GM19467 (cell line): ENCODE data around the gene PANK1.

Source experiments
- ATAC-seq: cut with Tn5 transposase; IDR thresholded peaks from one replicate; pipeline ENCODE4 v1.9.1; 2021; ENCODE audit warnings: mild to moderate bottlenecking, moderate library complexity; ENCODE audit not compliant: unreplicated experiment

Gene PANK1

DNA sequence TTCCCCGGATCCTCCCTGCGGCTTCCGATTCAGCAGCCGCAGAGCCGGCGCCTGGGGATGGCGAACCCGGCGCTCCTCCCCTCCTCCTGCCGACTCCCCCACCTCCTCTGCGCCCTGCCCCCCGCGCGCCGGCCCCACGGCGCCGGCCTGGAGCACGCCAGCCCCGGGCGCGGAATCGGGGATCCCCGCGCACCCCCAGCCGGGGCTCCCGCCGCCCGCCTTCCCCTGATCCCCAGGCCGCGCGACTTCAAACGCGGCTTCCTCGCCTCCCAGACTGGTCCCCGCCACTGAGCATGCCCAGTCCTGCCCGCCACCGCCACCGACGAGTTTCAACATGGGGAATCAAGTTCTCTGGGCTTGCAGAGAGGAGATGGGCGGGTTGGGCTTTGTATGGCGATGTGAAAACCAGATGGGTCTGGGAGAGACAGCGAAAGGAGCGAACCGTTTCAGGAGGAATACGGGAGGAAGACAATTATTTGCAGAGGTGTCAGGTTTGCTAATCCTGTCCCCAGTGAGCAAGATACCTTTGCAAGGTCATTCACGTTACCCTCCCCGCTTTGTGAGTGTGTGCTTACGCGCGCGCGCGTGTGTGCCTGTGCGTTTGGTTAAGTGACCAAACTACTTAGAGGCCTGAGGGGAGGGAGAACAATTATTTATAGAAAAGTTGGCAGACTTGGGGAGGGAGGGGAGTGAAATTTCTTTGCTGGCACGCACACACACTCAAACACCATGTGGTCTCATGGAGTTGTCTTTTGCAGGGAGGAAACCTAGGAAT is at the start of gene PANK1:
Gene PANK1, minus strand, starts transcription at position 276 of the 775 bp plus-strand sequence. CDS start 351 bp downstream, outside the sequence.
- ATAC-seq, result peak; percentile 40

- ATAC-seq, result no peak
Observed at GRCh38 chr10:89693176-89693575, 48.1 kb upstream of the PANK1 start.

- no peak for ATAC-seq
Observed at GRCh38 chr10:89692416-89692815, 47.4 kb upstream of the PANK1 start.

DNA sequence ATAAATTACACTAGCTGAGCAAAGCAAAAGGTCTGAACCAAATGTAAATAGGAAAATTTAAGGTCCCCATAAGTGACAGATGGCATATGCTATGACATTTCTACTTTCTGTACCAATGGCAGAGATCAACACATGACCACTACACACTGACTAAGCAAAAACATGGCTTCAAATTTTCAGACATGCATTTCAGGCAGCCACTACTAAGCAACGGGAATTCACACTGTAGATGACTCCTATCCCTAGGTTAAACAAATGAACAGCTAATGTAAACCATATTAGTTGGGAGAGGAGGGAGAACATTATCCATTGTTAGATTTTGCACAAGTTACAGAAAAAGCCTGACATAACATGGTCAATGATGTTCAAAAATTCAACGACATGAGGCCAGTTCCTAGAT is 45.0 kb upstream of the PANK1 start:
- no peak for ATAC-seq

DNA sequence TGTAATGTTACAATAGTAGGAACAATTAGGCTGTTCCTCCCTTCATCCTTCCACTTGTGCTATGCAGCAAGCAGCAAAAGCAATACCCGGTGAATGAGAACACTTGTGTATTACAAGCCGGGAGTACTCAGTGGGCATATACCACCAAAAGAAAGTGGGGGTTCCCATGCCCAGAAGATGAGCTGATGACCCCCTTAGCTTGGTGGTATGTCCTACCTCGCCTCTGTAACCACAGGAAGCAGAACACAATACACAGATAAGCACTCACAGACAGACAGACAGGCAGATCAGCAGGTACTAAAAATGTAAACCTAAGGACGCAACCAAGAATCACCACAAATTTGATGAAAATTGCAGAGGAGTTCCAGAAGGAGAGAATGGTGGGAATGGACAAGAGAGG is 40.9 kb upstream of the PANK1 start:
- ATAC-seq, result no peak

GRCh38 chr10:89684604-89685003 is 39.6 kb upstream of the PANK1 start:
- ATAC-seq, result no peak

- ATAC-seq, result no peak
Observed at GRCh38 chr10:89683883-89684282, 38.8 kb upstream of the PANK1 start.

DNA sequence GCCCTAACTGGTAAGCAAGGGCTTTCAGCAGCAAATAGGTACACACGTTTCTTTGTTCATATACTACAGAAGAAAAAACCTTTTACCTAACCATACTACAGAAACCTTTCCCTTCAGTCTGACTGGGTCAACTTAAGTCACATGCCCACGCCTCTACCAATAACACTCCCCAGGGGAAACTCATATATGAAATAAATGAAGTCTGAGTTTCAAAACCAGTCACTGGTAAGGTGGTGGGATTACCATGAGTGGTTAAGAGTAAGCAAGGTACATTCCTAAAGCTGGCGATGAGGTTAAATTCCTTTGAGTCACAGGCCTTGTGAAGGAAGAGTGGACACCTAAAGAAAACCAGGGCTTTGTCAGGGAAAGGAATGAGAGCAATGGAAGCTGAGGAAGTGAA is 34.9 kb upstream of the PANK1 start:
- ATAC-seq, result no peak

GRCh38 chr10:89677341-89677740 is 32.3 kb upstream of the PANK1 start:
- ATAC-seq, result no peak

- no peak for ATAC-seq
Observed at GRCh38 chr10:89670926-89671325, 25.9 kb upstream of the PANK1 start.

GRCh38 chr10:89669985-89670384 is 24.9 kb upstream of the PANK1 start:
- ATAC-seq, result no peak

DNA sequence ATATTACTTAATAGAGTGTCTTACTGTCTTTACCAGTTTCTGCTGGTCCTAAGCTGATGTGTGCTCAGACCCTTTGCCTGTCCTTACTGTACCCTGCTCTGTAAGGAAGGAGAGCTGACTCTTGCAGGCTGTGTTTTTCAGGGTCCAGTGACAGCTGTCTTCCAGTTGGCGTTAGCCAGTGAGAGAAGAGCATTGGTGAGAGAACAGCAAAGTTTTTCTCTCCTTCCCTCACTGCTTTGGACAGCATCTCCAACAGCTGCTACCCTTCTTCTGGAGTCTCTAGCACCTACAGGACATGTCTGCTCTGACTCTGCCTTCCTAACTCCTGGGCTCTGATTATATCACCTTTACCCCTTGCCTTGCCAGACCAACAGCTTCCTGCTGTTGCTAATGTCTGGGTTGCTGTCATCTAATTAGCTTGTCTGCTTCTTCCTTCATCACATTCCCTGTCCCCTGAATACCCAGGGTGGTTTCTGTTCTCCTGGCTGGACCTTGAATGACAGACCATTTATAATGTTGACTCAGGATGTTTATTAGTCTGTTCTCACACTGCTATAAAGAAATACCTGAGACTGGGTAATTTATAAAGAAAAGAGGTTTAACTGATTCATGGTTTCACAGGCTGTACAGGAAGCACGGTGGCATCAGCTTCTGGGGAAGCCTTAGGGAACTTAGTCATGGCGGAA is 23.5 kb upstream of the PANK1 start:
- ATAC-seq, result no peak

GRCh38 chr10:89666138-89666537 is 21.1 kb upstream of the PANK1 start:
- ATAC-seq, result no peak

DNA sequence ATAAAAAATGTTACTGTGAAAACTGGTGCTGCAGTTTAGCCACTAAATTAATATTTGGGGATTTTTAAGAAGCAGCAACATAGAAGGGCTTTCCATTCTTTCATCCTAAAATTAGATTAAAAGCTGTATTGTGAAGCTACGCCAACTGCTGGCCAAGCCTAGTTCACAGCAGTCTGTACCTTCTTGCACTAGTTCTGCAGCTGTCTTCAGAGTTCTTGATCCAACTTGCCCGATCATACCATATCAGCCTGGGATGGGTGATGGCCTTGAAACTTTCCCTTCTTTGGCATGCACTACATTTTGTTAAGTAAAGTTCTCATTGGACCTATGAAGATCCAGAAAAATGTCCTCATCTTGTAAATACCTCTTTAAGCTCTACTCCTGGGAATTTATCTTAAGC is 20.3 kb upstream of the PANK1 start:
- ATAC-seq, result no peak

GRCh38 chr10:89664203-89664602 is 19.2 kb upstream of the PANK1 start:
- ATAC-seq, result no peak

DNA sequence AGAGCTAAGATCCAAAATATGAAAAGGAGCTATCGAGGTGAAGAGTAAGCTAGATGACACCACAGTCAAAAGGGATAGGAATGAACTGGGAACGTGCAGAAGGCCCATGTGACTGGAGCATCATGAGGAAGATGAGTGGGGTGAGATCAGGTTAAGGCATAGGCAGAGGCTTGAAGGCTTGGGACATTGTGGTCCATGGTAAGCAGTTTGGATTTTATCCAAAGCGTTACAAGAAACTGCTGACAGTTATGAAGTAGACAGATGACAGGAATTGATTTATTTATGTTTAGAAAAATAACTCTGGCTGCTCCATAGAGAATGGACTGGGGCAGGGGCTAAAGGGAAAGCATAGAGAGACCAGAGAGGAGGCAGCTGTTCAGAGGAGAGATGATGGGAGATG is 18.1 kb upstream of the PANK1 start:
- no peak for ATAC-seq

DNA sequence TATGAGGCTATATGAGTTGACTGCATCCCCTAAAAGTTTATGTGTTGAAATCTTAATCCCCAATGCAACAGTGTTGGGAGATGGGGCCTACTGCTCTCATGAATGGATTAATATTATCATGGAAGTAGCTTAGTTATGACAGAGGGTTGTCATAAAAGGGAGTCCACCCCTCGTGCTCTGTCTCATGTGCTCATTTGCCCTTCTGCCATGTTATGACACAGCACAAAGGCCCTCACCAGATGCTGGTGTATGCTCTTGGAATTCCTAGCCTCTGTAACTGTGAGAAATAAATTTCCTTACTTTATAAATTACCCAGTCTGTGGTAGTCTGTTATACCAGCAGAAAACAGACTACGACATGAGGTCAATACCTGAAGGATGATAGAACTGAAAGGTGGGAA is 17.6 kb upstream of the PANK1 start:
- no peak for ATAC-seq

DNA sequence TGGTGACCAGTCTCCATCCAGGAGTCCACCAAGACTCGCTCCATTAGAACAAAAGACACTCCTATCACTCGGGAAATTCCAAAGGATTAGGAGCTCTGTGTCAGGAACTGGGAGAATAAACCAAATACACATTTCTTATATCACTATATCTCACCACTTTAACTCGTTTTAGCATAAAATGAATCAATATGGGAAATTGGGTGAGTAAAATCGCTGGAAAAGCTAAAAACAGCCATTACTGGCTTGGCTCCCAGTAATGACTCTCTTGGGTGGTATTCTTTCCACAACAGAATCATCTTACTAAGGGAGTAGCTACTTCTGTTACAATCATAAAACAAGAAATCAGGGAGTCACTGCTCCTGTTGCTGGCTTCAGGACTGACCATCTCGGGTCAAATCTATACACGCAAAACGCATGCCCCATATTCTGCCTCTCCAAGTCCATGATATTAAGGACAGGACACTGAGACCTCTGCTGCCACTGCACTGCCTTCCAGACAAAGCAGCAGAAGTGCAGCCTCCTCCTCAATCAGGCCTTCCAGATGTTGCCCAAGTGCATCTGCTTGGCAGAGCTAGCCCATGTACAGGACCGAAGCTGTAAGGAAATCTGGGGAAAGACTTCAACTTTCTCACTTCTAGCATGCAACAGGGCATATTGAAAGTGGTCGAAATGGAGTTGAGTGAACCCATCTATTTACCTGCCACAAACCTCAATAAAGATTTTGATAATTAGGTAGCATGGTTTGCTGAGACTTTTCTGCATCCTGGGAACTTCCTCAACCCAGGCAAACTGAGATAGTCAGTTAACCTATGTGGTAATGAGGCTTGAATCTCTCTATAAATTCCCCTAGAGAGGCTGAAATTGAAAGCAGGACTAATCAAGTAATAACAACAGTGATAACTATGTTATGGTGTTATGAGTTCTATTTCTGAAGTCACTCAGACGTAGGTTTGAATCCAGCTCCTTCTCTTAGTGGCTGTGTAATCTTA is 14.4 kb upstream of the PANK1 start:
- no peak for ATAC-seq

DNA sequence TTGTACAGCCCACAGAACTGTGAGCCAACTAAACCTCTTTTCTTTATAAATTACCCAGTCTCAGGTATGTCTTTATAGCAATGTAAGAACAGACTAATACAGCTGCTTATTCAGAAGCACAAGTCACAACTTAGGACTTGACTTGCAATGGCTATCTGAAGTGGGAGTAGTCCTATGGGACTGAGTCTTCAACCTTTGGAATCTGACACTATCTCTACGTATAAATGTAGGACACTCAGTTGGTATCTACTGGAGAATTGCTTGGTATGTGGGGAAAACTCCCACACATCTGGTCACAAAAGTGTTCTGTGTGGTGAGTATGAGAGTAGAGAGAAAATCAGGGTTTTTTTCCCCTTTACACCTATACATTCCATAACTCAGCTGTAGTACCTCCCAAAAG is 12.3 kb upstream of the PANK1 start:
- no peak for ATAC-seq

- ATAC-seq, result no peak
Observed at GRCh38 chr10:89655722-89656121, 10.7 kb upstream of the PANK1 start.

DNA sequence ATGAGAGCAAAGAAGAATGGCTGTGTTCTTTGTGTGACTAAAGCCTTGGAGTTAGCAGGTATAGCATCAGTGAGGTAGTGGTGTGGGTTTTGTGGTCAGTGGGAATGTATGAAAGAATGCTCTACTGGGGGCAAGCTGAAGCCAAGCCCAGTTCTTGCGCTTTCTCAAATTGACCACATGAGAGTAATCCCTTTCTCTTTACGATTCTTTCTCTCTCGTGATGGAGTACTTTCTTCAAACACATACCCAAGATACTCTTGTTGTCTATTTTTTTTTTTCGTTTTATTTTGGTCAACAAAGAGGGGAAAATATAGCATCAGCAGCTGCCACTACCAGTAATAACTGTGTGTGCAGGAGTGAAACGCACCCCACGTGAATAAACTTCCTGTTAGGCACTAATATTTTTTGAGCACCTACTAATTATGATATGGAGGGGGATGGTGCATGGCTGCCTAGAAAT is 8.4 kb upstream of the PANK1 start:
- peak; percentile 61 for ATAC-seq
